Coronary artery (tissue), 2 donors: ENCODE measurements around the gene ARSJ.
A peak's percentile ranks its signal among the peaks of the same experiment; 100 is the strongest.

Experiments
- DNase-seq: peaks from one replicate; pipeline ENCODE4 v3.0.0-alpha.2; 2017; ENCODE audit warnings: low spot score
- H3K27ac ChIP-seq, 2 donors: fragments of 200-600 bp; sonication (generic); one replicate each; pipeline ENCODE4 v1.5.1; 2016 to 2019
- H3K4me3 ChIP-seq: fragments of 200-600 bp; sonication (generic); 2 replicates; pipeline ENCODE4 v1.5.1; 2016; ENCODE audit warnings: mild to moderate bottlenecking, moderate library complexity
- CTCF ChIP-seq: fragments of 200-600 bp; sonication (generic); IDR thresholded peaks from one replicate; pipeline ENCODE4 v1.5.1; 2019; ENCODE audit warnings: antibody characterized with exemption

Gene ARSJ

GRCh38 chr4:113882668-113883067 is 96.8 kb downstream of the ARSJ start:
- no peak overlapping the region for H3K4me3 ChIP-seq
- TF ChIP-seq CTCF, result no peak
- DNase-seq, result no peak
- no peak overlapping the region for H3K27ac ChIP-seq

- Histone ChIP-seq H3K4me3 (no peak overlapping the region), H3K27ac (peak overlapping the region in 1 of 2 donors; percentile 25)
- DNase-seq, result no peak
- no peak for TF ChIP-seq CTCF
Measured at GRCh38 chr4:113881256-113881655, 98.2 kb downstream of the ARSJ start.

GRCh38 chr4:113880240-113881028 is 99.0 kb downstream of the ARSJ start:
- no peak for TF ChIP-seq CTCF

GRCh38 chr4:113878668-113879067 is 100.8 kb downstream of the ARSJ start:
- TF ChIP-seq CTCF, result no peak
- DNase-seq, result no peak
- no peak overlapping the region for H3K27ac ChIP-seq
- no peak overlapping the region for H3K4me3 ChIP-seq

More at GRCh38 chr4:113880240-113881028, 99.0 kb downstream of the ARSJ start:
- no peak for DNase-seq
- Histone ChIP-seq H3K4me3 (no peak overlapping the region), H3K27ac (peak overlapping the region in 1 of 2 donors; percentile 8)

GRCh38 chr4:113874480-113874879 is 105.0 kb downstream of the ARSJ start:
- Histone ChIP-seq H3K4me3 (no peak overlapping the region), H3K27ac (no peak overlapping the region)
- TF ChIP-seq CTCF, result no peak
- no peak for DNase-seq

- Histone ChIP-seq H3K27ac (no peak overlapping the region), H3K4me3 (no peak overlapping the region)
- DNase-seq, result no peak
- no peak for TF ChIP-seq CTCF
Measured at GRCh38 chr4:113873508-113873907, 105.9 kb downstream of the ARSJ start.
